GM12878 (cell line): Measurements from ENCODE around the gene ANKRD66. TPM values are rescaled to one million over a fixed set of nuclear protein-coding genes. Genes with fewer than 3 reads are reported as not detected.

ENCODE experiments used
- BHLHE40 ChIP-seq, 2 experiments: fragments of 450-650 bp in 1 of 2; IDR thresholded peaks; 2 replicates each; pipeline ENCODE4 v1.6.1; 2011 to 2017; ENCODE audit warnings: low read depth in 2 of 2, borderline replicate concordance in 1 of 2, improper control_type of control experiment in 1 of 2, low read length in 1 of 2, mild to moderate bottlenecking in 1 of 2
- CHD2 ChIP-seq: IDR thresholded peaks from 2 replicates; pipeline ENCODE4 v1.6.1; 2011; ENCODE audit warnings: low read depth, low read length, improper control_type of control experiment, borderline replicate concordance
- JUND ChIP-seq: IDR thresholded peaks from 2 replicates; pipeline ENCODE4 v1.6.1; 2012; ENCODE audit warnings: low read depth, mild to moderate bottlenecking, low read length, improper control_type of control experiment, moderate library complexity
- NBN ChIP-seq: fragments of 450-650 bp; IDR thresholded peaks from 2 replicates; pipeline ENCODE4 v1.6.1; 2016
- RAD51 ChIP-seq: fragments of 450-650 bp; IDR thresholded peaks from 2 replicates; pipeline ENCODE4 v1.6.1; 2016; ENCODE audit warnings: moderate library complexity, mild to moderate bottlenecking, inconsistent platforms
- ZNF622 ChIP-seq: fragments of 450-650 bp; IDR thresholded peaks from 2 replicates; pipeline ENCODE4 v1.6.1; 2017; ENCODE audit warnings: mild to moderate bottlenecking, inconsistent platforms
- polyA plus RNA-seq, 11 experiments: library from polyadenylated mRNA; depleted of rRNA in 4 of 11; unstranded in 6 of 11; stranded (reverse) in 5 of 11; fragments of >200 nt; fragmentation: Nextera tagmentation in 4 of 11; fragmentation: Illumina TruSeq in 1 of 11; extraction: Ambion mirVana in 4 of 11; extraction: Trizol in 1 of 11; gene quantifications; 1 replicate in 1 of 11; 2 replicates in 10 of 11; pipeline versions ENCODE4 v1.2.1 to v1.2.3, GENCODE V29; 2011 to 2016; ENCODE audit warnings: inconsistent platforms in 2 of 11, missing spikeins in 2 of 11, low read depth in 1 of 11
- total RNA-seq, 4 experiments: library from RNA; depleted of rRNA in 3 of 4; stranded (reverse); fragments of >200 nt in 3 of 4; fragmentation: Illumina TruSeq in 1 of 4; extraction: Trizol in 1 of 4; gene quantifications; 2 replicates each; pipeline versions ENCODE4 v1.2.1 to v1.2.3, GENCODE V29; 2013 to 2021
- TF ChIP-seq, protein P1 (sequence below): fragments of 450-650 bp; IDR thresholded peaks from 2 replicates; pipeline ENCODE4 v1.6.1; 2017; ENCODE audit warnings: borderline replicate concordance
- TF ChIP-seq, protein P2 (sequence below): IDR thresholded peaks from 2 replicates; pipeline ENCODE4 v1.6.1; 2011; ENCODE audit warnings: mild to moderate bottlenecking, low read depth, low read length, moderate library complexity; ENCODE audit not compliant: insufficient replicate concordance
- TF ChIP-seq, protein P3 (sequence below): IDR thresholded peaks from 2 replicates; pipeline ENCODE4 v1.6.1; 2012; ENCODE audit warnings: low read length, inconsistent platforms

Gene ANKRD66
- total and polyA plus RNA-seq, 10 of the 15 experiments (the other 5 are each of a cell fraction or from before 2014, with no cell fraction given) = not detected

DNA sequence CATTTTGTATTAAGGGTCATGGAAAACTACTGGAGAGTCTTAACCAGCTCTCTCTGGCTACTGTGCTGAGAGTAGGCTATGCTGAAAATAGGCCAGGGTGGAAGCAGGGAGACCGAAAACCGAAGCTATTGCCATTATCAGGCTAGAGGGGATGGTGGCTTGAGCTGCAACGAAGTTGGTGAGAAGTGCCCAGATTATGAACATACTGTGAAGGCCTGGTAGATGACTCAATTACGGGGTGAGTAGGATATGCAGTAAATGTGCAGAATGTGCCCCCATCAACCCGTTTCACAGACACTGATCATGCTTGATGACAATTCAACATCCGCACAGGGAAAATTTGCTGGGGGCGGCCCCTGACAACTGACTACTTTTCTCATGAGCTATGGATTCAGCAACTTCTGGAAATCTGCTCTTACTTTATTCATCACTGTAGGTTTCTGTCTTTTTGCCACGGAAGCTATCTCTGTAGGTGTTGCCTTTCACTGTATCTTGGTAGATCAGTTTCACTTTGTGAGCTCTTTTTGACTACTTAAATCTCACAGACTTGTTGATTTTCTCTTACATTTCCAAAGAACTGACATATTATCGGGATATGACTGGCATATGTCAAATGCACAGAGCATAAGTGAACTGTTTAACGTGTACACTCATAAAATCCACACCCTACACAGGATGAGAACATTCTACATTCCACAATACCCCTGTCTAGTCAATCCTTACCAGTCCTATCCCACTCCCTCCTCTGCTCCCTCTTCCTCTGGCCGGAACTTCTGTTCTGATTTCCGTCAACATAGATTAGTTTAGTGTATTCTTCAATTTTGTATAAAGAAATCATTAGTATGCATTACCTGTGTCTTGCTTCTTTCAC is 31.0 kb downstream of the ANKRD66 start (continued):
- TF ChIP-seq, protein P1, sequence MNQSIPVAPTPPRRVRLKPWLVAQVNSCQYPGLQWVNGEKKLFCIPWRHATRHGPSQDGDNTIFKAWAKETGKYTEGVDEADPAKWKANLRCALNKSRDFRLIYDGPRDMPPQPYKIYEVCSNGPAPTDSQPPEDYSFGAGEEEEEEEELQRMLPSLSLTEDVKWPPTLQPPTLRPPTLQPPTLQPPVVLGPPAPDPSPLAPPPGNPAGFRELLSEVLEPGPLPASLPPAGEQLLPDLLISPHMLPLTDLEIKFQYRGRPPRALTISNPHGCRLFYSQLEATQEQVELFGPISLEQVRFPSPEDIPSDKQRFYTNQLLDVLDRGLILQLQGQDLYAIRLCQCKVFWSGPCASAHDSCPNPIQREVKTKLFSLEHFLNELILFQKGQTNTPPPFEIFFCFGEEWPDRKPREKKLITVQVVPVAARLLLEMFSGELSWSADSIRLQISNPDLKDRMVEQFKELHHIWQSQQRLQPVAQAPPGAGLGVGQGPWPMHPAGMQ = no peak
- TF ChIP-seq RAD51 (no peak), BHLHE40 (IDR thresholded peaks at IDR 0.05; ENCODE audit: borderline replicate concordance in 1 of 2, low read depth in 2 of 2, low read length in 1 of 2) (no peak), CHD2 (no peak), JUND (no peak), ZNF622 (no peak), NBN (no peak)
- TF ChIP-seq, protein P2, sequence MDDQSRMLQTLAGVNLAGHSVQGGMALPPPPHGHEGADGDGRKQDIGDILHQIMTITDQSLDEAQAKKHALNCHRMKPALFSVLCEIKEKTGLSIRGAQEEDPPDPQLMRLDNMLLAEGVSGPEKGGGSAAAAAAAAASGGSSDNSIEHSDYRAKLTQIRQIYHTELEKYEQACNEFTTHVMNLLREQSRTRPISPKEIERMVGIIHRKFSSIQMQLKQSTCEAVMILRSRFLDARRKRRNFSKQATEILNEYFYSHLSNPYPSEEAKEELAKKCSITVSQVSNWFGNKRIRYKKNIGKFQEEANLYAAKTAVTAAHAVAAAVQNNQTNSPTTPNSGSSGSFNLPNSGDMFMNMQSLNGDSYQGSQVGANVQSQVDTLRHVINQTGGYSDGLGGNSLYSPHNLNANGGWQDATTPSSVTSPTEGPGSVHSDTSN = no peak
- TF ChIP-seq, protein P3, sequence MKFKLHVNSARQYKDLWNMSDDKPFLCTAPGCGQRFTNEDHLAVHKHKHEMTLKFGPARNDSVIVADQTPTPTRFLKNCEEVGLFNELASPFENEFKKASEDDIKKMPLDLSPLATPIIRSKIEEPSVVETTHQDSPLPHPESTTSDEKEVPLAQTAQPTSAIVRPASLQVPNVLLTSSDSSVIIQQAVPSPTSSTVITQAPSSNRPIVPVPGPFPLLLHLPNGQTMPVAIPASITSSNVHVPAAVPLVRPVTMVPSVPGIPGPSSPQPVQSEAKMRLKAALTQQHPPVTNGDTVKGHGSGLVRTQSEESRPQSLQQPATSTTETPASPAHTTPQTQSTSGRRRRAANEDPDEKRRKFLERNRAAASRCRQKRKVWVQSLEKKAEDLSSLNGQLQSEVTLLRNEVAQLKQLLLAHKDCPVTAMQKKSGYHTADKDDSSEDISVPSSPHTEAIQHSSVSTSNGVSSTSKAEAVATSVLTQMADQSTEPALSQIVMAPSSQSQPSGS = no peak
